Brain microvascular endothelial cell (primary cell): ENCODE measurements around the gene C16orf89.

Experiments used
- DNase-seq: peaks from one replicate; pipeline ENCODE4 v3.0.0-alpha.2; 2020
- H3K27ac ChIP-seq: fragments of 250-450 bp; sonication (Bioruptor Pico); 2 replicates; pipeline ENCODE4 v1.5.1; 2020; ENCODE audit warnings: mild to moderate bottlenecking, moderate library complexity
- H3K27me3 ChIP-seq: fragments of 250-450 bp; sonication (Bioruptor Pico); replicated peaks from 2 replicates; pipeline ENCODE4 v1.5.1; 2020; ENCODE audit warnings: mild to moderate bottlenecking
- H3K36me3 ChIP-seq: fragments of 250-450 bp; sonication (Bioruptor Pico); replicated peaks from 2 replicates; pipeline ENCODE4 v1.5.1; 2020; ENCODE audit warnings: mild to moderate bottlenecking
- H3K4me3 ChIP-seq: 2 replicates; pipeline ENCODE4 v1.5.1; 2011; ENCODE audit warnings: low read depth, mild to moderate bottlenecking, control low read depth, low read length, moderate library complexity
- in situ Hi-C: cut with HindIII; loops from 2 replicates; pipeline ENCODE4 v1.10.0; 2017; ENCODE audit warnings: low sequenced_read_pairs, low pct_ligation_motif_present
- TF ChIP-seq, protein P1 (sequence below): IDR thresholded peaks from 2 replicates; pipeline ENCODE4 v1.5.1; 2011; ENCODE audit warnings: low read depth, mild to moderate bottlenecking, moderate library complexity, low read length, control low read depth, inconsistent platforms; ENCODE audit errors: missing control alignments

C16orf89 gene

DNA sequence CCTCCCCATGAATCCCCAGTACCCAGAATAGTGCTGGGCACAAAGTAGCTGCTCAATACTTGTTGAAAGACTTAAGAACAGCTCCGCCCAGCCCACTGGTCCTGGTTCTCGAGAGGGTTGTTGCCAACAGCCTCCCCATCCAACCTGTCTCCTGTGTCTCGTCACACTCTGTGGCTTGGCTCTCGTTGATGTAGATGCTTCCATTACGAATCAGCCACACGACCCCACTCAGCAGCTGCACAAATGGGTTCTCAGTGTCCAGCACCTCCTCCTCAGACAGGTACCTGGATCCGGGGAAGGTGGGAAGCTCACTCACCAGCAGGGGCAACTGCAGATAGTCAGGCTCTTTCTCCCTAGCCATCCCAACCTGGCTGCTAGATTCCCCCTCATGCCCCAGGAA lies 34.2 kb downstream of the C16orf89 start:
- no peak overlapping the region for H3K4me3 ChIP-seq
- no peaks in the 10 kb centered on the region for H3K27me3 ChIP-seq
- in situ Hi-C loops = no loop called here
- H3K36me3 ChIP-seq = no peaks in the 10 kb centered on the region
- no peak for DNase-seq
- no peak overlapping the region for H3K27ac ChIP-seq
- TF ChIP-seq, protein P1, sequence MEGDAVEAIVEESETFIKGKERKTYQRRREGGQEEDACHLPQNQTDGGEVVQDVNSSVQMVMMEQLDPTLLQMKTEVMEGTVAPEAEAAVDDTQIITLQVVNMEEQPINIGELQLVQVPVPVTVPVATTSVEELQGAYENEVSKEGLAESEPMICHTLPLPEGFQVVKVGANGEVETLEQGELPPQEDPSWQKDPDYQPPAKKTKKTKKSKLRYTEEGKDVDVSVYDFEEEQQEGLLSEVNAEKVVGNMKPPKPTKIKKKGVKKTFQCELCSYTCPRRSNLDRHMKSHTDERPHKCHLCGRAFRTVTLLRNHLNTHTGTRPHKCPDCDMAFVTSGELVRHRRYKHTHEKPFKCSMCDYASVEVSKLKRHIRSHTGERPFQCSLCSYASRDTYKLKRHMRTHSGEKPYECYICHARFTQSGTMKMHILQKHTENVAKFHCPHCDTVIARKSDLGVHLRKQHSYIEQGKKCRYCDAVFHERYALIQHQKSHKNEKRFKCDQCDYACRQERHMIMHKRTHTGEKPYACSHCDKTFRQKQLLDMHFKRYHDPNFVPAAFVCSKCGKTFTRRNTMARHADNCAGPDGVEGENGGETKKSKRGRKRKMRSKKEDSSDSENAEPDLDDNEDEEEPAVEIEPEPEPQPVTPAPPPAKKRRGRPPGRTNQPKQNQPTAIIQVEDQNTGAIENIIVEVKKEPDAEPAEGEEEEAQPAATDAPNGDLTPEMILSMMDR = no peak

- TF ChIP-seq, protein P1 = no peak
- Histone ChIP-seq H3K36me3 (no peaks in the 10 kb centered on the region), H3K4me3 (no peak overlapping the region), H3K27me3 (no peaks in the 10 kb centered on the region), H3K27ac (no peak overlapping the region)
- no peak for DNase-seq
- in situ Hi-C loops = no loop called here
Observed at GRCh38 chr16:5030251-5030870, 35.4 kb downstream of the C16orf89 start.

GRCh38 chr16:5028950-5029475 lies 36.7 kb downstream of the C16orf89 start:
- no peak for DNase-seq
- Histone ChIP-seq H3K36me3 (no peaks in the 10 kb centered on the region), H3K27ac (no peak overlapping the region), H3K27me3 (no peaks in the 10 kb centered on the region), H3K4me3 (no peak overlapping the region)
- TF ChIP-seq, protein P1 = no peak
- in situ Hi-C loops = no loop called here

- Histone ChIP-seq H3K27me3 (no peaks in the 10 kb centered on the region), H3K36me3 (no peaks in the 10 kb centered on the region), H3K4me3 (no peak overlapping the region), H3K27ac (no peak overlapping the region)
- in situ Hi-C loops = no loop called here
- TF ChIP-seq, protein P1 = no peak
- DNase-seq = no peak
Observed at GRCh38 chr16:5027575-5028235, 38.1 kb downstream of the C16orf89 start.

- H3K36me3 ChIP-seq = no peaks in the 10 kb centered on the region
- TF ChIP-seq, protein P1 = no peak
Observed at GRCh38 chr16:5027086-5027485, 38.7 kb downstream of the C16orf89 start.

More at GRCh38 chr16:5027086-5027485, 38.7 kb downstream of the C16orf89 start:
- no peaks in the 10 kb centered on the region for H3K27me3 ChIP-seq
- no peak for DNase-seq
- in situ Hi-C loops = no loop called here
- no peak overlapping the region for H3K27ac ChIP-seq
- no peak overlapping the region for H3K4me3 ChIP-seq
